Non-pigmented ciliary epithelial cell (primary cell): Measurements from ENCODE around the gene NOL4L.

ENCODE experiments used
- DNase-seq: peaks from one replicate; pipeline ENCODE4 v3.0.0-alpha.2; 2010; ENCODE audit warnings: low read depth

The NOL4L gene

GRCh38 chr20:32613192-32614053 is 28.3 kb upstream of the NOL4L start:
- DNase-seq, result no peak

DNA sequence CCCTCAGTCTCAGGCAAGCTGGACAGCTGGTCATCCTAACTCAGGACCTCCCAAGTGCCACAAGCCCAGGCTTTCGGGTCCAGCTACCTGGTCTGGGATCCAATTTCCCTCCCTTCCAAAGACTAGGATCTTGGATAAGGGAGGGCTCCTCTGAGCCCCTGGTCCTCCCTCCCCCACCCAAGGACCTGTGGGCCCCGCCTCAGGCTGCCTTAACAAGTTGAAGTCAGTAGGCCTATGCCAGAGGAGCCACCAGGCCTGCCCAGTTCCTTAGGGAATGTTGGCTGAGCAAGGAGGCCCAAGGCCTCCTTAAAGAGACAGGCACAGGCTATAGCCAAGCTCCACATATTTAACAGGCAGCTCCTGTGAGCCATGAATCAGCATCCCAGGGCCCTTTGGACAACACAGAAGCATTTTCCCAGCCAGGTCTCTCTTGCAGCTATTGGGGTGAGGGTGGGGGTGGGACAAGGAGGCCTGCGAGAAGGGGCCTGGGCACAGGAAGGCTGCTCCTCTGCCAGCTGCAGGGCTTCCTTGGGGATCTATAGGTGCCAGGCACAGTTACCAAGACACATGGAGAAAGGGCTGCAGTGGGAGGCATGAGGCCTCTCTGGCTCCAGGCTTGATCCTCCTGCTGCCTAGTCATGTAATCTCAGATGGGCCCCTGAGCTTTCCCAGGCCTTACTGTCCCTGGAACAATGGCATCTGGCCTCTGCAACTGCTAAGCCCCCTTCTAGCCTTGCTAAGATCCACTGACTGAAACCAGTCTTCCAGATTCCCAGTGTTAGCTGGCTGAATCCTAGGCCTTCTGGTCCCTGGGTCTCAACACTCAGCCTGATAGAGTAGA is 27.4 kb upstream of the NOL4L start:
- DNase-seq, result no peak

DNA sequence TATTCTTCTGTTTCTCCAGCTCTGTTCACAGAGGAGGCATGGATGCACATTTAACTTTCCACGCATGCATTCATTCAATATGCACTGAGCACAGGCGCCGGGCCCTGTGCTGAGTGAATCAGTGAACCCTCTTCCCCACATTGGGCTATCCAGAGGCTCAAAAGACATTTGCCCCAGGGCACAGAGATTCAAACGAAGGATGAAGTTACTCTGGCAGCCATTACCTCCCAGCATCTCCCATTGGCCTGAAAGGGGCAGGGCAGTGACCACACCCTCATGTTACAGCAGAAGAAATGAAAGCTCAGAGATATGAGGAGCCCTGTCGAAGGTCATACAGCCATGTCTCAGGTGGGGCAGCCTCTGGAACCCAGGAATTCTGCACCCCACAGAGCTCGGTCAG is 26.7 kb upstream of the NOL4L start:
- DNase-seq, result no peak

GRCh38 chr20:32611286-32611685 is 26.2 kb upstream of the NOL4L start:
- no peak for DNase-seq

DNA sequence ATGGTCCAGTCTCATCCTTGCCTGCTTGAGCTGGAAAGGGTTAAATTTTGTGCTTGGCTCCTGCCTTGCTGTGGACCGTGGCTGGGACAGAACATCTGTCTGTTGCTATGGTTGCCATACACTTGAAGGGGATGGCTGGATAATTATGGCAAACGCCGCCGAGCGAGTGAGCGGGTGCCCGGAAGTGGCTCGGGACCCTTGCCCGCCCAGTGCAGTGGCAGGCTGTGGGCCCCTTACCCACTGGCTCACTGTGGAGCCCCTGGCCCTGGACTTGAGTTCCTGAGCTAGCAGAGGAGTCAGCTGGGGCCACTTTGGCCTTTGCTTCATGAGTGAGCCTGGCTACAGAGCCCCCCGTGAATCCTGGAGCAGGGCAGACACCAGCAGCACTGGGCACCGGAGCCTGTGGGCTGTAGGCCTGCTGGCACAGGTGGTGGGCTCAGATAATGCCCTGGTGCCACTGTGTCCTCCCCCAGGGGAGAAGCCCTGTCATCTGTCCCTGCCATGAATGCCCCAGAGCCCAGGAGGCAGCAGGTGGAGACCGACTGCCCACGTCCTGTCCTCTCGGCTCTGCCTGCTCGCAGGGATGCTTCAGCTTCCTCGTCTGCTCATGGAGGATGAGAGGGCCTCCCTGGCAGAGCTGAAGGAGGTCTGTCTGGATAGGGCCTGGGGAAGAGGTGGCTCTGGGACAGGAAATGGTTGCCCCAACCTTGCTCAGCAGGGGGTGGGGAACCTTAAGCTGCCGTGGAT is 25.5 kb upstream of the NOL4L start:
- DNase-seq, result no peak

- DNase-seq, result no peak
Observed at GRCh38 chr20:32609993-32610392, 24.9 kb upstream of the NOL4L start.

- DNase-seq, result no peak
Observed at GRCh38 chr20:32609111-32609773, 24.1 kb upstream of the NOL4L start.

GRCh38 chr20:32608664-32609015 is 23.5 kb upstream of the NOL4L start:
- no peak for DNase-seq

DNA sequence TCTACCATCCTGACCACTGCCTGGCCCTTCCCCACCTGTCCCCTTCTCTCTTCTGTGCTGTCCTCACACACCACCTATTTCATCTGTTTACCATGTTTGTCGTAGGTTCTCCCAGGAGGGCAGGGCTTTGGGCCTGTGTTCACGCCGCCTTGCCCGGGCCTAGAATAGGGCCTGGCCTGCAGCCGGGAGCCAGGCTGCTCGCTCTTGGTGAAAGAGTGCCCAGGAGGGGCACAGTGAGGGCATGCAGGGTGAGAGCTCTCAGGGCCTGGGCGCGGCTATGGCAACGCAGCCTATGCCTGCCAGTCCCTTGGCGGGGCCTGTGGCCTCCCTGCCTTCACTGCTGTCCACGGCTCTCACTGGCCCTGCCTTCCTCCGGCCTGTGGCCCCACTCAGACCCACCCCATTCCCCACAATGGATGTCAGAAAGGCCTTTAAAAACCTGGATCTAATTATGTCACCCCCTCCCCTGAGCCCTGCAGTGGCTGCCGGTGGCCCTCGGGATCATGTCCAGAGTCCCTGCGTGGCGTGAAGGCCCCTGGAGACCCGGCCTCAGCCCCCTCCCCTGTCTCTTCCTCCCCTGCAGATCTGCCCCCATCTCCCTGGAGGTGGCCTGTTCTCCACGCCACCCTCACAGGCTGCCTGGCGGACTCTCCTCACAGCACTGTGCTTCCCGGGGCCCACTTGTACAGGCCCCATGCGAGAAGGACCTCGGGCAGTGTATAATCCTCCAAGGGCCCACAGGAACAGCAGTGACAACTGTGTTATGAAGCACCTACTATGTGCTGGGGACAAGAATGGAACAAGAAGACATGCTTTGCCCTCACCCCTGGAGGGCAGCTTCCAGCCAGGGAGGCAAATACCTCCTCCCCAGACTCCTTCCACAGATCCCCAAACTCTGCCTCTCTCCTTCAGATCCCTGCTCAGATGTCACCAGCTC is 22.9 kb upstream of the NOL4L start:
- DNase-seq, result no peak

DNA sequence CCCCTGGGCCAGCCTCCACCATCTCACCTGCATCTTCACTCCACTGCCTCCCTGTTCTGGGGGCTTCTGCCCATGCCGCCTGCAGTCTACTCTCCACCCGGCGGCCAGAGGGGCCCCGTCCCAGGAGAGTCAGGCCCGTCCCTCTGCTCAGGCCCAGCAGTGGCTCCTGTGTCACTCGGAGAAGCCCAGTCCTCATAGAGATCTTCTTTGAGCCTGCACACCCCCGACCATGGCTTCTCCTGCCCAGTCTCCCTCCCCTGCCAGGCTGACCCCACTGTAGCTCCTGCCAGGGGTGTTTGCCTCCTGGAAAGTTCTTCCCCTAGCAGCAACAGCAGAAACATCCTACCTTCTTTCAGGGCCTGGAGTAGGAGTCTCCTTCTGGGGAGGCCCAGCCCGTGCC is 22.2 kb upstream of the NOL4L start:
- no peak for DNase-seq

- no peak for DNase-seq
Observed at GRCh38 chr20:32606790-32607189, 21.7 kb upstream of the NOL4L start.

DNA sequence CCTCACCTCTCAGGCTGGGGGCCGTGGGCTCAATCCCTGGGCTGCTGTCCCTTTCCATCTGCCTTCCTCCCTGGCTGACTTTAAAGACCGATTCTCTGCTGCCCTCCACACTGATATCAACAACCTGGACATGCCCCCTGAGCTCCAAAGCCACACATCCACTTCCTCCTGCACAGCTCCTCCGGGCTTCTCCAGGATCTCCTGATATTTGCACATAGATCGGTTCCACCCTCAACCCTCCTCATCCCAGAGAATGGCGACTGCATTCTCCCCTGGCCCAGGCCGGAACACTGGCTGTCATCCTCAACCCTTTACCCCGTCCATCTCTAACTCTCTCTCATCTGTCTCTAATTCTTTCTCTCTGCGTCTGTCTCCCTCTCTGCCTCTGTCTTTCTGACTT is 21.0 kb upstream of the NOL4L start:
- DNase-seq, result no peak

GRCh38 chr20:32605167-32605656 is 20.1 kb upstream of the NOL4L start:
- DNase-seq, result no peak

DNA sequence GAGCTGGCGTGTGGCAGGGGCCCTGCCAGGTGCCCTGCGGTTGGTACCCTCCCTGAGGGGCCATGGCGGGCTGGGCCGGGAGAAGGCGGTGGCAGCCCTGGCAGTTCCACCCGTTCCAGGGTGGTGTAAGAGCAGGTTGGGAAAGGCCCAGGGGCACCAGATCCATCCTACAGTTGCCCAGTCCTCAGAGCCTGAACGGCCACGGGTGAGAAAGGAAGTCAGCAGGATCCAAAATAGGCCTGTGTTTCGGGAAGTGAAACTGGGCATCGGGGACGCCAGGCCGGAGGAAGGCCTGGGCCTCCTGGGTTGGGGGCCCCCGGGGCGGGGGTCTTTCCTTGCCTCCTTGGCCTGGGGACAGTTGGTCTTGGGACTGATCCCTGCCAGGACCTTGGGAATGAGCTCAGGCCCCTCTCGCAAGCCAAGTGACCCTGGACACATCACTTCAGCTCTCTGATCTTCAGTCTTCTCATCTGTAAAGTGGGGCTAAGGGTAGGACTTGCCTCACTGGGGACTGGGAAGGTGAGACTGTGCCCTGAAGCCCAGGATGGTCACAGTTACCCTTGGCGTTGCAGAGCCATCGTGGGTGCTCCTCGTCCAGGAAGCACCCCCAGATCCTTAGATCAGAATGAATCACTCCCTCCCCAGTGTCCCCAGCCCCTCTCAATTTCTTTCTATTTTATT is 18.1 kb upstream of the NOL4L start:
- DNase-seq, result no peak

GRCh38 chr20:32602273-32602672 is 17.1 kb upstream of the NOL4L start:
- no peak for DNase-seq

GRCh38 chr20:32600681-32601237 is 15.6 kb upstream of the NOL4L start:
- no peak for DNase-seq

DNA sequence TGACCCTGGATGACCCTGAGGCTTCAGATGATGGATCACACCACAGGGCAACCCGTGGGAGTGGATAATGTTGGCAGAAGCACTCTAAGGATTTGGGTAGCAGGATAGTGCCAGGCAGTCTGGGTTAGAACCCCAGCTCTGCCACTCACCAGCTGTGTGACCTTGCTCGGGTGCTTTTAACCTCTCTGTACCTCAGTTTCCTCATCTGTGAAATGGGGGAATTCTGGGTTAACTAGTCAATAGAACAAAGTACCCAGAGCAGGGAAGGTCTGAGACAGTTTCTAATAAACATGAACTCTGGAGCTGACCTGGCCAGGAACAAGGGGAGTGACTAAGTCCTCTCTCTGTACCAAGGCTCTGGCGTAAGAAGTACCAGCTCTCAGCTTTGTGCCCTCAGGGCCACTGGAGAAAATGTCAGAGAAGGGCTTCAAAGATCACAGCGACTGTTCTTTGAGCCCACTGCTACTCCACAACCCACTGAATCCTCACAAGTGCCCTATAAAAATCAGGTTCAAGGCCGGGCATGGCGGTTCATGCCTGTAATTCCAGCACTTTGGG is 14.7 kb upstream of the NOL4L start:
- DNase-seq, result no peak

GRCh38 chr20:32598606-32599005 is 13.5 kb upstream of the NOL4L start:
- DNase-seq, result no peak

- DNase-seq, result no peak
Observed at GRCh38 chr20:32597714-32598113, 12.6 kb upstream of the NOL4L start.
